ENCODE measurements around the gene NEK3.
A peak's percentile ranks its signal among the peaks of the same experiment; 100 is the strongest.
"Not testable (repeated sequence)": the region's sequence is repeated elsewhere in the genome, so short reads cannot be mapped to it uniquely, and the experiment has no call there.

Gene NEK3

GRCh38 chr13:52112591-52112990 lies 46.8 kb downstream of the NEK3 start:
- no peak for DNase-seq

GRCh38 chr13:52109116-52109670 lies 50.2 kb downstream of the NEK3 start:
- peak; percentile 1 for DNase-seq

DNA sequence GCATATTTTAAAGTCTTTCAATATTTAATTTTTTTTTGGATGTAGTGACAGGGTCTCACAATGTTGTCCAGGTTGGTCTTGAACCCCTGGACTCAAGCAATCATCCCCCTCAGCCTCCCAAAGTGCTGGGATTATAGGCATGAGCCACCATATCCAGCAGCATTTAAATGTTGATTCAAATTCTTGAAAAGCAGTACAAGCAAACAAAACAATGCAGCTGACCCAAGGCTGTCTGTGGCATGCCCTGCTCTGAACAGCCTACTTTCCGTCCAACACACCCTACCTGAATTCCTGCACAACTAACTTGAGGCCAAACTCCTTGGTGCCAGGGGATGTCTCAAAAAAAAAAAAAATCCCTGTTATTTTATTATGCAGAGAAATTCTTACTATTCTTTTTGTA lies 53.6 kb downstream of the NEK3 start:
- DNase-seq = no peak

- DNase-seq = peak; percentile 1
Measured at GRCh38 chr13:52104624-52105023, 54.8 kb downstream of the NEK3 start.

- DNase-seq = no peak
Measured at GRCh38 chr13:52103386-52103785, 56.0 kb downstream of the NEK3 start.

GRCh38 chr13:52102423-52102822 lies 57.0 kb downstream of the NEK3 start:
- DNase-seq = not testable (repeated sequence)

DNA sequence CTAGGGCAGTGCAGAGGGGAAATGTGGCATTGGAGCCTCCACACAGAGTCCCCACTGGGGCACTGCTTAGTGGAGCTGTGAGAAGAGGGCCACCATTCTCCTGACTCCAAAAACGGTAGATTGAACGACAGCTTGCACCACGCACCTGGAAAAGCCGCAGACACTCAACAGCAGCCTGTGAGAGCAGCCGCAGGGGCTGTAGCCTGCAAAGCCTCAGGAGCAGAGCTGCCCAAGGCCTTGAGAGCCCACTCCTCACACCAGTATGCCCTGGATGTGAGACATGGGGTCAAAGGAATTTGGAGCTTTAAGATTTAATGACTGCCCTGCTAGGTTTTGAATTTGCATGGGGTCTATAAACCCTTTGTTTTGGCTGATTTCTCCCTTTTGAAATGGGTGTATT lies 62.2 kb downstream of the NEK3 start:
- DNase-seq = no peak

DNA sequence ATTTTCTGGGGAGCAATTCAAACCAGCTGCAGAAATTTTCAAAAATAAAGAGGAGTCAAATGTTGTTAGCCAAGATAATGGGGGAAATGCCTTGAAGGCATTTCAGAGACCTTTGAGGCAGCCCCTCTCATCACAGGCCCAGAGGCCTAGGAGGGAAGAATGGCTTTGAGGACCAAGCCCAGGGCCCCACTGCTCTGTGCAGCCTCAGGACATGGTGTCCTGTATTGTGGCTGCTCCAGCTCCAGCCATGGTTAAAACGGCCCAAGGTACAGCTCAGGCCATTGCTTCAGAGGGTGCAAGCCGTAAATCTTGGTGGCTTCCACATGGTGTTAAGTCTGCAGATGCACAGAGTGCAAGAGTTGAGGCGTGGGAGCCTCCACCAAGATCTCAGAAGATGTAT lies 62.6 kb downstream of the NEK3 start:
- no peak for DNase-seq

GRCh38 chr13:52096062-52096461 lies 63.3 kb downstream of the NEK3 start:
- DNase-seq = no peak

GRCh38 chr13:52092087-52092486 lies 67.3 kb downstream of the NEK3 start:
- DNase-seq = no peak

GRCh38 chr13:52091473-52091872 lies 67.9 kb downstream of the NEK3 start:
- no peak for DNase-seq

DNA sequence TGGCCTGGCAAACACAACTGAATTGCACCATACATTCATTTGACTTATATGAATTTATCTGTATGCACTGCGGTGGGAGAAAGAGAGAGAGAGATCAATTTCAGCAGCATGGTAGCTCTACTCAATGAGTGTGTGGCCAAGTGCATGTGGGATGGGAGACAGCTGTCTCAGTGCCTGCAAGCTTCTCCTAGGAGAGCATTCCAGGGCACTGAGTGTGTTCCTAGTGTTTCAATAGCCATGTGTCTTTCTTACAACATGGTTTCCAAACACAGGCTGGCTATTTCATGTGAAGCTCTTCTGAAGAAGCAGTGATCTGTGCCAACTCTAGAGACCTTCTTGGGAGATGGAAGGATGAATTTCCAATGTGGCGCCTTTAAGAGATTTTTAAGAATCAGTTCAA lies 74.0 kb downstream of the NEK3 start:
- no peak for DNase-seq

- DNase-seq = not testable (repeated sequence)
Measured at GRCh38 chr13:52084981-52085380, 74.4 kb downstream of the NEK3 start.
